CD4-positive, CD25-positive, alpha-beta regulatory T cell (primary cell): Measurements from ENCODE around the gene TMEM18. TPM values are rescaled to one million over a fixed set of nuclear protein-coding genes. Genes with fewer than 3 reads are reported as not detected.

Source experiments
- ATAC-seq, 2 donors: fragments of 150-1000 bp; cut with Tn5 transposase; one replicate each; pipeline ENCODE4 v1.10.0; 2021; ENCODE audit warnings: low read depth in 2 of 2, moderate number of reproducible peaks in 2 of 2, moderate library complexity in 1 of 2
- DNase-seq, 3 donors: peaks; one replicate each; pipeline versions ENCODE4 v3.0.0 to v3.0.0-alpha.2; 2012 to 2022; ENCODE audit warnings: mixed read lengths in 1 of 3
- H3K27ac ChIP-seq: one replicate; pipeline ENCODE4 v1.7.0; 2013; ENCODE audit warnings: mild to moderate bottlenecking, low read length; ENCODE audit not compliant: insufficient read depth, poor library complexity, severe bottlenecking
- H3K27me3 ChIP-seq: one replicate; pipeline ENCODE4 v1.7.0; 2013; ENCODE audit warnings: low read length; ENCODE audit not compliant: control insufficient read depth, insufficient read depth
- H3K36me3 ChIP-seq: one replicate; pipeline ENCODE4 v1.7.0; 2013; ENCODE audit warnings: mild to moderate bottlenecking, low read length, moderate library complexity; ENCODE audit not compliant: control insufficient read depth, insufficient read depth
- H3K4me1 ChIP-seq: 2 replicates; pipeline ENCODE4 v1.7.0; 2013; ENCODE audit warnings: mild to moderate bottlenecking, low read length; ENCODE audit not compliant: insufficient read depth, control insufficient read depth, poor library complexity, severe bottlenecking
- H3K4me3 ChIP-seq: one replicate; pipeline ENCODE4 v1.7.0; 2013; ENCODE audit warnings: low read depth, mild to moderate bottlenecking, low read length, moderate library complexity
- H3K9me3 ChIP-seq, 2 experiments: 1 replicate in 1 of 2; 2 replicates in 1 of 2; pipeline ENCODE4 v1.7.0; 2013; ENCODE audit warnings: low read length in 2 of 2, mild to moderate bottlenecking in 1 of 2, moderate library complexity in 1 of 2; ENCODE audit not compliant: control insufficient read depth in 2 of 2
- H3K27ac Mint-ChIP-seq, 3 donors: one replicate each; pipeline ENCODE4 v1.8.0; 2020 to 2022; ENCODE audit warnings: mild to moderate bottlenecking in 3 of 3, mixed read lengths in 3 of 3, moderate library complexity in 2 of 3
- H3K27me3 Mint-ChIP-seq: one replicate; pipeline ENCODE4 v1.8.0; 2022; ENCODE audit warnings: mild to moderate bottlenecking, mixed read lengths
- H3K36me3 Mint-ChIP-seq: one replicate; pipeline ENCODE4 v1.8.0; 2020; ENCODE audit warnings: mixed read lengths
- H3K4me1 Mint-ChIP-seq, 4 donors: one replicate each; pipeline ENCODE4 v1.8.0; 2020 to 2022; ENCODE audit warnings: mixed read lengths in 4 of 4, mild to moderate bottlenecking in 1 of 4
- H3K4me3 Mint-ChIP-seq, 4 donors: one replicate each; pipeline ENCODE4 v1.8.0; 2020 to 2022; ENCODE audit warnings: mild to moderate bottlenecking in 4 of 4, mixed read lengths in 4 of 4, moderate library complexity in 3 of 4
- H3K9me3 Mint-ChIP-seq, 7 donors: one replicate each; pipeline ENCODE4 v1.8.0; 2020 to 2022; ENCODE audit warnings: mixed read lengths in 7 of 7, mild to moderate bottlenecking in 3 of 7, moderate library complexity in 2 of 7
- polyA plus RNA-seq, 4 donors: library from polyadenylated mRNA; unstranded; fragments of 300-500 nt; fragmentation: Illumina TruSeq; gene quantifications; one replicate each; pipeline ENCODE4 v1.2.3, GENCODE V29; 2021
- total RNA-seq: library from RNA; stranded (reverse); gene quantifications from one replicate; pipeline ENCODE4 v1.2.3, GENCODE V29; 2022

The TMEM18 gene
- total and polyA plus RNA-seq, 5 donors from 2014 or later: 22.9 to 45.5 (median 26.9) TPM

DNA sequence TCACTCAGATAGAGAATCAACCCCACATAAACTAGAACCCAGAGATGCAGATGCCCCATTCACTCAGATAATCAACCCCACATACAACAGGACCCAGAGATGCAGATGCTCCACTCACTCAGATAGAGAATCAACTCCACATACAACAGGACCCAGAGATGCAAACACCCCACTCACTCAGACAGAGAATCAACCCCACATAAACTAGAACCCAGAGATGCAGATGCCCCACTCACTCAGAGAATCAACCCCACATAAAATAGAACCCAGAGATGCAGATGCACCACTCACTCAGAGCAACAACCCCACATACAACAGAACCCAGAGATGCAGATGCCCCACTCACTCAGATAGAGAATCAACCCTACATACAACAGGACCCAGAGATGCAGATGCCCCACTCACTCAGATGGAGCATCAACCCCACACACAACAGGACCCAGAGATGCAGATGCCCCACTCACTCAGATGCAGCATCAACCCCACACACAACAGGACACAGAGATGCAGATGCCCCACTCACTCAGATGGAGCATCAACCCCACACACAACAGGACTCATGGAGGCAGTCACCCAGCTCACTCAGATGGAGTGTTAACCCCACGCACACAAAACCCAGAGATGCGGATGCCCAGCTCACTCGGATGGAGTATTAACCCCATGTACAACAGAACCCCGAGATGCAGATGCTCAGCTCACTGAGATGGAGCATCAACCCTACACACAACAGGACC is 11.7 kb downstream of the TMEM18 start:
- Histone ChIP-seq H3K27ac (no peak overlapping the region), H3K4me3 (no peak overlapping the region), H3K4me1 (peaks cover 12% of the 10 kb centered on the region), H3K9me3 (peaks cover 7 to 18% of the 10 kb centered on the region in 2 experiments), H3K36me3 (peaks cover 38% of the 10 kb centered on the region), H3K27me3 (no peaks in the 10 kb centered on the region)
- H3K4me1 Mint-ChIP-seq: peaks cover 5 to 17% (median 14%) of the 10 kb centered on the region in 4 donors
- DNase-seq (no peak), ATAC-seq (no peak)
- H3K27ac Mint-ChIP-seq: peak overlapping the region in 1 of 3 donors; percentile 18
- H3K36me3 Mint-ChIP-seq: peaks cover 46% of the 10 kb centered on the region
- no peak overlapping the region for H3K4me3 Mint-ChIP-seq
- H3K27me3 Mint-ChIP-seq: peaks cover 8% of the 10 kb centered on the region
- H3K9me3 Mint-ChIP-seq: peaks cover 0 to 13% (median 5%) of the 10 kb centered on the region in 7 donors

GRCh38 chr2:664063-664462 is 13.1 kb downstream of the TMEM18 start:
- ATAC-seq: no peak
- Histone ChIP-seq H3K9me3 (peaks cover 7 to 18% of the 10 kb centered on the region in 2 experiments), H3K4me1 (peaks cover 12% of the 10 kb centered on the region), H3K4me3 (no peak overlapping the region), H3K27ac (no peak overlapping the region), H3K36me3 (peaks cover 26% of the 10 kb centered on the region), H3K27me3 (no peaks in the 10 kb centered on the region)
- DNase-seq: no peak
- Mint-ChIP-seq H3K36me3 (peaks cover 32% of the 10 kb centered on the region), H3K9me3 (peaks cover 0 to 13% (median 5%) of the 10 kb centered on the region in 7 donors), H3K27me3 (peaks cover 8% of the 10 kb centered on the region), H3K27ac (no peak overlapping the region), H3K4me3 (no peak overlapping the region), H3K4me1 (peaks cover 5 to 20% (median 15%) of the 10 kb centered on the region in 4 donors)

GRCh38 chr2:663221-663620 is 14.0 kb downstream of the TMEM18 start:
- peaks cover 18% of the 10 kb centered on the region for H3K36me3 ChIP-seq
- Mint-ChIP-seq H3K27ac (peak overlapping the region in 1 of 3 donors; percentile 80), H3K4me3 (no peak overlapping the region), H3K9me3 (peaks cover 0 to 13% (median 5%) of the 10 kb centered on the region in 7 donors), H3K36me3 (peaks cover 26% of the 10 kb centered on the region), H3K27me3 (peaks cover 8% of the 10 kb centered on the region), H3K4me1 (peaks cover 2 to 20% (median 15%) of the 10 kb centered on the region in 4 donors)
- peaks cover 12% of the 10 kb centered on the region for H3K4me1 ChIP-seq
- peaks cover 7 to 18% of the 10 kb centered on the region in 2 experiments for H3K9me3 ChIP-seq
- H3K27me3 ChIP-seq: no peaks in the 10 kb centered on the region
- H3K4me3 ChIP-seq: no peak overlapping the region
- DNase-seq (no peak), ATAC-seq (no peak)
- no peak overlapping the region for H3K27ac ChIP-seq

- H3K4me3 Mint-ChIP-seq: no peak overlapping the region
- H3K36me3 ChIP-seq: peaks cover 4% of the 10 kb centered on the region
- H3K27me3 Mint-ChIP-seq: peaks cover 8% of the 10 kb centered on the region
- no peaks in the 10 kb centered on the region for H3K27me3 ChIP-seq
- peaks cover 14 to 27% (median 21%) of the 10 kb centered on the region in 4 donors for H3K4me1 Mint-ChIP-seq
- H3K27ac Mint-ChIP-seq: peak overlapping the region in 1 of 3 donors; percentile 46
- peaks cover 17% of the 10 kb centered on the region for H3K36me3 Mint-ChIP-seq
- DNase-seq (no peak), ATAC-seq (no peak)
- H3K27ac ChIP-seq: no peak overlapping the region
- peaks cover 17% of the 10 kb centered on the region for H3K4me1 ChIP-seq
- H3K4me3 ChIP-seq: no peak overlapping the region
- H3K9me3 Mint-ChIP-seq: peaks cover 0 to 13% (median 5%) of the 10 kb centered on the region in 7 donors
- H3K9me3 ChIP-seq: peaks cover 7 to 15% of the 10 kb centered on the region in 2 experiments
Measured at GRCh38 chr2:661360-661635, 15.9 kb downstream of the TMEM18 start.

GRCh38 chr2:660586-661359 is 16.4 kb downstream of the TMEM18 start:
- Mint-ChIP-seq H3K36me3 (peaks cover 12% of the 10 kb centered on the region), H3K27ac (no peak overlapping the region), H3K4me1 (peaks cover 14 to 27% (median 23%) of the 10 kb centered on the region in 4 donors), H3K9me3 (peaks cover 0 to 12% (median 5%) of the 10 kb centered on the region in 7 donors), H3K4me3 (no peak overlapping the region), H3K27me3 (peaks cover 8% of the 10 kb centered on the region)
- peaks cover 3 to 9% of the 10 kb centered on the region in 2 experiments for H3K9me3 ChIP-seq
- ATAC-seq (no peak), DNase-seq (no peak)
- no peak overlapping the region for H3K27ac ChIP-seq
- no peaks in the 10 kb centered on the region for H3K36me3 ChIP-seq
- no peak overlapping the region for H3K4me3 ChIP-seq
- peaks cover 17% of the 10 kb centered on the region for H3K4me1 ChIP-seq
- no peaks in the 10 kb centered on the region for H3K27me3 ChIP-seq

DNA sequence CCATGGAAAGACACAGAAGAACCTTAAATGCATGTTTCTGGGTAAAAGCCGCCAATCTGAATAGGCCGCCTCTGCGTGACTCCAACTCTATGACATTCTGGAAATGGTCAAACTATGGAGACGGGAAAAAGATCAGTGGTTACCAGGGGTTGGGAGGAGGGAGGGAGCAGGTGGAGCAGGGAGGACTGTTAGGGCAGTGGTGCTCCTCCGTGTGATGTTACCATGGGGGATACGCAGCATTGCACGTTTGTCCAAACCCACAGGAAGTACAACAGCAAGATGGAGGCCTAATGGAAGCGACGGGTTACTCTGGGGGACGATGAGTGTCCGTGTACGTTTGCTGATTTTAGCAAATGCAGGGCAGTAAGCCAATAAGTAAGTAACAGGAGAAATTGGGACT is 17.2 kb downstream of the TMEM18 start:
- H3K36me3 Mint-ChIP-seq: peaks cover 4% of the 10 kb centered on the region
- DNase-seq: no peak
- Histone ChIP-seq H3K4me1 (peaks cover 17% of the 10 kb centered on the region), H3K27ac (no peak overlapping the region), H3K36me3 (no peaks in the 10 kb centered on the region), H3K4me3 (no peak overlapping the region), H3K27me3 (no peaks in the 10 kb centered on the region), H3K9me3 (peaks cover 0 to 2% of the 10 kb centered on the region in 2 experiments)
- H3K4me3 Mint-ChIP-seq: no peak overlapping the region
- H3K27me3 Mint-ChIP-seq: peaks cover 8% of the 10 kb centered on the region
- H3K27ac Mint-ChIP-seq: no peak overlapping the region
- ATAC-seq: no peak
- H3K4me1 Mint-ChIP-seq: peaks cover 14 to 27% (median 23%) of the 10 kb centered on the region in 4 donors
- peaks cover 0 to 5% (median 0%) of the 10 kb centered on the region in 7 donors for H3K9me3 Mint-ChIP-seq

GRCh38 chr2:658426-658825 is 18.8 kb downstream of the TMEM18 start:
- Histone ChIP-seq H3K9me3 (no peaks in the 10 kb centered on the region), H3K27ac (no peak overlapping the region), H3K27me3 (no peaks in the 10 kb centered on the region), H3K4me1 (peaks cover 17% of the 10 kb centered on the region), H3K36me3 (no peaks in the 10 kb centered on the region), H3K4me3 (no peak overlapping the region)
- no peak for DNase-seq
- no peak for ATAC-seq
- H3K36me3 Mint-ChIP-seq: no peaks in the 10 kb centered on the region
- peak overlapping the region in 1 of 3 donors; percentile 52 for H3K27ac Mint-ChIP-seq
- peaks cover 14 to 27% (median 23%) of the 10 kb centered on the region in 4 donors for H3K4me1 Mint-ChIP-seq
- no peaks in the 10 kb centered on the region for H3K9me3 Mint-ChIP-seq
- peaks cover 9% of the 10 kb centered on the region for H3K27me3 Mint-ChIP-seq
- H3K4me3 Mint-ChIP-seq: no peak overlapping the region
